Measurements from ENCODE around the gene AP4E1. TPM values are rescaled to one million over a fixed set of nuclear protein-coding genes. Genes with fewer than 3 reads are reported as not detected.

AP4E1 gene
- polyA plus RNA-seq, 1 donor from 2014 or later: 8.6 TPM

- no peaks in the 10 kb centered on the region for H3F3A ChIP-seq (ENCODE audit: insufficient read depth, low read length, poor library complexity, severe bottlenecking)
- TF ChIP-seq TAF1 (IDR thresholded peaks at IDR 0.05; ENCODE audit: low read depth): no peak
- no peak overlapping the region for H3K4me3 ChIP-seq (ENCODE audit: low read length)
- H4K20me1 ChIP-seq (ENCODE audit: insufficient read depth): no peaks in the 10 kb centered on the region
- H3K36me3 ChIP-seq (ENCODE audit: insufficient read depth, low read length): no peaks in the 10 kb centered on the region
- no peak overlapping the region for H3K9ac ChIP-seq (ENCODE audit: low read length)
- no peaks in the 10 kb centered on the region for H3K9me3 ChIP-seq (ENCODE audit: low read length)
- H3K27ac ChIP-seq (ENCODE audit: low read length): no peak overlapping the region
- no peaks in the 10 kb centered on the region for H3K9me2 ChIP-seq (ENCODE audit: insufficient read depth, low read length)
- no peaks in the 10 kb centered on the region for H3K79me2 ChIP-seq (replicated peaks; ENCODE audit: insufficient read depth, low read length)
- H3K4me2 ChIP-seq (ENCODE audit: low read length): no peak overlapping the region
- H2AFZ ChIP-seq (ENCODE audit: low read depth, low read length): no peak overlapping the region
- H3K27me3 ChIP-seq (ENCODE audit: insufficient read depth, low read depth, low read length): no peaks in the 10 kb centered on the region
Measured at GRCh38 chr15:50888054-50888453, 20.4 kb upstream of the AP4E1 start.

GRCh38 chr15:50889589-50889988, 18.9 kb upstream of the AP4E1 start:
- no peaks in the 10 kb centered on the region for H3K27me3 ChIP-seq (ENCODE audit: insufficient read depth, low read depth, low read length)
- H3K9me2 ChIP-seq (ENCODE audit: insufficient read depth, low read length): no peaks in the 10 kb centered on the region
- no peaks in the 10 kb centered on the region for H3F3A ChIP-seq (ENCODE audit: insufficient read depth, low read length, poor library complexity, severe bottlenecking)
- H3K27ac ChIP-seq (ENCODE audit: low read length): no peak overlapping the region
- no peak overlapping the region for H3K9ac ChIP-seq (ENCODE audit: low read length)
- no peak overlapping the region for H3K4me2 ChIP-seq (ENCODE audit: low read length)
- no peak overlapping the region for H2AFZ ChIP-seq (ENCODE audit: low read depth, low read length)
- no peaks in the 10 kb centered on the region for H4K20me1 ChIP-seq (ENCODE audit: insufficient read depth)
- TF ChIP-seq TAF1 (IDR thresholded peaks at IDR 0.05; ENCODE audit: low read depth) (no peak), RAD21 (conservative IDR thresholded peaks at IDR 0.05) (no peak), EZH2 (IDR thresholded peaks at IDR 0.05; ENCODE audit: borderline replicate concordance, insufficient read depth, low read length, poor library complexity, severe bottlenecking) (no peak), POLR2AphosphoS5 (IDR thresholded peaks at IDR 0.05) (no peak), SMC3 (conservative IDR thresholded peaks at IDR 0.05; ENCODE audit: poor library complexity) (no peak), EP300 (conservative IDR thresholded peaks at IDR 0.05; ENCODE audit: poor library complexity, severe bottlenecking) (no peak), REST (IDR thresholded peaks at IDR 0.05; ENCODE audit: borderline replicate concordance) (no peak), MXI1 (conservative IDR thresholded peaks at IDR 0.05; ENCODE audit: poor library complexity, severe bottlenecking) (no peak)
- TF ChIP-seq, protein P1, sequence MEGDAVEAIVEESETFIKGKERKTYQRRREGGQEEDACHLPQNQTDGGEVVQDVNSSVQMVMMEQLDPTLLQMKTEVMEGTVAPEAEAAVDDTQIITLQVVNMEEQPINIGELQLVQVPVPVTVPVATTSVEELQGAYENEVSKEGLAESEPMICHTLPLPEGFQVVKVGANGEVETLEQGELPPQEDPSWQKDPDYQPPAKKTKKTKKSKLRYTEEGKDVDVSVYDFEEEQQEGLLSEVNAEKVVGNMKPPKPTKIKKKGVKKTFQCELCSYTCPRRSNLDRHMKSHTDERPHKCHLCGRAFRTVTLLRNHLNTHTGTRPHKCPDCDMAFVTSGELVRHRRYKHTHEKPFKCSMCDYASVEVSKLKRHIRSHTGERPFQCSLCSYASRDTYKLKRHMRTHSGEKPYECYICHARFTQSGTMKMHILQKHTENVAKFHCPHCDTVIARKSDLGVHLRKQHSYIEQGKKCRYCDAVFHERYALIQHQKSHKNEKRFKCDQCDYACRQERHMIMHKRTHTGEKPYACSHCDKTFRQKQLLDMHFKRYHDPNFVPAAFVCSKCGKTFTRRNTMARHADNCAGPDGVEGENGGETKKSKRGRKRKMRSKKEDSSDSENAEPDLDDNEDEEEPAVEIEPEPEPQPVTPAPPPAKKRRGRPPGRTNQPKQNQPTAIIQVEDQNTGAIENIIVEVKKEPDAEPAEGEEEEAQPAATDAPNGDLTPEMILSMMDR (IDR thresholded peaks at IDR 0.05; ENCODE audit: poor library complexity, severe bottlenecking): no peak
- H3K36me3 ChIP-seq (ENCODE audit: insufficient read depth, low read length): no peaks in the 10 kb centered on the region
- no peak overlapping the region for H3K4me3 ChIP-seq (ENCODE audit: low read length)
- H3K79me2 ChIP-seq (replicated peaks; ENCODE audit: insufficient read depth, low read length): no peaks in the 10 kb centered on the region
- no peaks in the 10 kb centered on the region for H3K9me3 ChIP-seq (ENCODE audit: low read length)

- Histone ChIP-seq H4K20me1 (ENCODE audit: insufficient read depth) (no peaks in the 10 kb centered on the region), H2AFZ (ENCODE audit: low read depth, low read length) (no peak overlapping the region), H3K9ac (ENCODE audit: low read length) (no peak overlapping the region), H3K79me2 (replicated peaks; ENCODE audit: insufficient read depth, low read length) (no peaks in the 10 kb centered on the region), H3K27ac (ENCODE audit: low read length) (no peak overlapping the region), H3F3A (ENCODE audit: insufficient read depth, low read length, poor library complexity, severe bottlenecking) (no peaks in the 10 kb centered on the region), H3K4me2 (ENCODE audit: low read length) (no peak overlapping the region), H3K9me3 (ENCODE audit: low read length) (no peaks in the 10 kb centered on the region), H3K36me3 (ENCODE audit: insufficient read depth, low read length) (no peaks in the 10 kb centered on the region), H3K9me2 (ENCODE audit: insufficient read depth, low read length) (no peaks in the 10 kb centered on the region), H3K4me3 (ENCODE audit: low read length) (no peak overlapping the region), H3K27me3 (ENCODE audit: insufficient read depth, low read depth, low read length) (no peaks in the 10 kb centered on the region)
- TF ChIP-seq REST (IDR thresholded peaks at IDR 0.05; ENCODE audit: borderline replicate concordance): no peak
- TF ChIP-seq, protein P1 (IDR thresholded peaks at IDR 0.05; ENCODE audit: poor library complexity, severe bottlenecking): no peak
- no peak for TF ChIP-seq EZH2 (IDR thresholded peaks at IDR 0.05; ENCODE audit: borderline replicate concordance, insufficient read depth, low read length, poor library complexity, severe bottlenecking)
Measured at GRCh38 chr15:50890751-50891150, 17.7 kb upstream of the AP4E1 start.
